Measurements from ENCODE around the gene RSBN1.

The RSBN1 gene

DNA sequence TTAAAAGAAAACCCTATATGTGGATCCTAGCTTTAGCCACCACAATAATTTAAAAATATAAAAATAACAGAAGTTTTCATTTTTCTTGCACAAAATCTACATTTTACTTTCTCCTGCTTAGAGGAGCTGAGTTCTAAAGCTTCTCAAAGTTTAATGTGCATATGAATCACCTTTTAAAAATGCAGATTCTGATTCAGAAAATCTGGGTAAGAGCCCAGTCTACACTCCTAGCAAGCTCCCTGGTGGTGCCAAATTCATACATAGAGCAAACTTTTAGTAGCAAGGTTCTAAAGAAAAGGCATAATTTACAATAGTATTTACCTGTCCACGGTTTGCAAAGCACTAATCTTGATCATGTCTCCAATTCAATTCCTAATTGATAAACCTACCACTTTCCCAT, 19.3 kb downstream of the RSBN1 start:
- no peaks in the 10 kb centered on the region for H3K27me3 Mint-ChIP-seq (ENCODE audit: low read depth, poor library complexity)
- TF ChIP-seq, protein P1, sequence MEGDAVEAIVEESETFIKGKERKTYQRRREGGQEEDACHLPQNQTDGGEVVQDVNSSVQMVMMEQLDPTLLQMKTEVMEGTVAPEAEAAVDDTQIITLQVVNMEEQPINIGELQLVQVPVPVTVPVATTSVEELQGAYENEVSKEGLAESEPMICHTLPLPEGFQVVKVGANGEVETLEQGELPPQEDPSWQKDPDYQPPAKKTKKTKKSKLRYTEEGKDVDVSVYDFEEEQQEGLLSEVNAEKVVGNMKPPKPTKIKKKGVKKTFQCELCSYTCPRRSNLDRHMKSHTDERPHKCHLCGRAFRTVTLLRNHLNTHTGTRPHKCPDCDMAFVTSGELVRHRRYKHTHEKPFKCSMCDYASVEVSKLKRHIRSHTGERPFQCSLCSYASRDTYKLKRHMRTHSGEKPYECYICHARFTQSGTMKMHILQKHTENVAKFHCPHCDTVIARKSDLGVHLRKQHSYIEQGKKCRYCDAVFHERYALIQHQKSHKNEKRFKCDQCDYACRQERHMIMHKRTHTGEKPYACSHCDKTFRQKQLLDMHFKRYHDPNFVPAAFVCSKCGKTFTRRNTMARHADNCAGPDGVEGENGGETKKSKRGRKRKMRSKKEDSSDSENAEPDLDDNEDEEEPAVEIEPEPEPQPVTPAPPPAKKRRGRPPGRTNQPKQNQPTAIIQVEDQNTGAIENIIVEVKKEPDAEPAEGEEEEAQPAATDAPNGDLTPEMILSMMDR (IDR thresholded peaks at IDR 0.05) = no peak
- peaks cover 90% of the 10 kb centered on the region for H3K36me3 Mint-ChIP-seq (ENCODE audit: low read depth)
- DNase-seq = no peak
- no peak overlapping the region for H3K4me3 Mint-ChIP-seq
- no peaks in the 10 kb centered on the region for H3K4me1 Mint-ChIP-seq
- no peaks in the 10 kb centered on the region for H3K9me3 Mint-ChIP-seq
- no peak overlapping the region for H3K27ac Mint-ChIP-seq

- TF ChIP-seq, protein P1 (IDR thresholded peaks at IDR 0.05) = no peak
- no peaks in the 10 kb centered on the region for H3K9me3 Mint-ChIP-seq
- no peaks in the 10 kb centered on the region for H3K27me3 Mint-ChIP-seq (ENCODE audit: low read depth, poor library complexity)
- peaks cover 90% of the 10 kb centered on the region for H3K36me3 Mint-ChIP-seq (ENCODE audit: low read depth)
- no peak for DNase-seq
- no peak overlapping the region for H3K4me3 Mint-ChIP-seq
- peak overlapping the region; percentile 81 for H3K27ac Mint-ChIP-seq
- H3K4me1 Mint-ChIP-seq = no peaks in the 10 kb centered on the region
Observed at GRCh38 chr1:113792471-113792870, 19.8 kb downstream of the RSBN1 start.

- DNase-seq = no peak
- H3K27me3 Mint-ChIP-seq (ENCODE audit: low read depth, poor library complexity) = no peaks in the 10 kb centered on the region
- H3K9me3 Mint-ChIP-seq = no peaks in the 10 kb centered on the region
- no peak overlapping the region for H3K27ac Mint-ChIP-seq
- peaks cover 72% of the 10 kb centered on the region for H3K36me3 Mint-ChIP-seq (ENCODE audit: low read depth)
- peaks cover 17% of the 10 kb centered on the region for H3K4me1 Mint-ChIP-seq
- no peak overlapping the region for H3K4me3 Mint-ChIP-seq
- TF ChIP-seq, protein P1 (IDR thresholded peaks at IDR 0.05) = no peak
Observed at GRCh38 chr1:113788802-113789201, 23.5 kb downstream of the RSBN1 start.

- no peak for DNase-seq
- TF ChIP-seq, protein P1 (IDR thresholded peaks at IDR 0.05) = no peak
- Mint-ChIP-seq H3K9me3 (no peaks in the 10 kb centered on the region), H3K27ac (no peak overlapping the region), H3K4me1 (peaks cover 17% of the 10 kb centered on the region), H3K4me3 (no peak overlapping the region), H3K36me3 (ENCODE audit: low read depth) (peaks cover 64% of the 10 kb centered on the region), H3K27me3 (ENCODE audit: low read depth, poor library complexity) (no peaks in the 10 kb centered on the region)
Observed at GRCh38 chr1:113787663-113788062, 24.6 kb downstream of the RSBN1 start.

- TF ChIP-seq, protein P1 (IDR thresholded peaks at IDR 0.05) = no peak
- Mint-ChIP-seq H3K27ac (peak overlapping the region; percentile 75), H3K9me3 (no peaks in the 10 kb centered on the region), H3K27me3 (ENCODE audit: low read depth, poor library complexity) (no peaks in the 10 kb centered on the region), H3K4me3 (no peak overlapping the region), H3K4me1 (peaks cover 17% of the 10 kb centered on the region), H3K36me3 (ENCODE audit: low read depth) (peaks cover 54% of the 10 kb centered on the region)
- DNase-seq = no peak
Observed at GRCh38 chr1:113786069-113786468, 26.2 kb downstream of the RSBN1 start.

- no peak overlapping the region for H3K4me3 Mint-ChIP-seq
Observed at GRCh38 chr1:113784104-113784779, 28.0 kb downstream of the RSBN1 start.

More at GRCh38 chr1:113784104-113784779, 28.0 kb downstream of the RSBN1 start:
- TF ChIP-seq, protein P1 (IDR thresholded peaks at IDR 0.05) = no peak
- Mint-ChIP-seq H3K27ac (peak overlapping the region; percentile 73), H3K4me1 (peaks cover 17% of the 10 kb centered on the region), H3K9me3 (no peaks in the 10 kb centered on the region), H3K36me3 (ENCODE audit: low read depth) (peaks cover 39% of the 10 kb centered on the region), H3K27me3 (ENCODE audit: low read depth, poor library complexity) (no peaks in the 10 kb centered on the region)
- DNase-seq = no peak

All from nephron progenitor cell (in vitro differentiated cells).